ENCODE results near the gene GCNT2. TPM values are rescaled to one million over a fixed set of nuclear protein-coding genes. Genes with fewer than 3 reads are reported as not detected.
"Not testable (repeated sequence)": the region's sequence is repeated elsewhere in the genome, so short reads cannot be mapped to it uniquely, and the experiment has no call there.

Gene GCNT2
- polyA plus RNA-seq, 10 donors = 1.6 to 3.8 (median 3.0) TPM

DNA sequence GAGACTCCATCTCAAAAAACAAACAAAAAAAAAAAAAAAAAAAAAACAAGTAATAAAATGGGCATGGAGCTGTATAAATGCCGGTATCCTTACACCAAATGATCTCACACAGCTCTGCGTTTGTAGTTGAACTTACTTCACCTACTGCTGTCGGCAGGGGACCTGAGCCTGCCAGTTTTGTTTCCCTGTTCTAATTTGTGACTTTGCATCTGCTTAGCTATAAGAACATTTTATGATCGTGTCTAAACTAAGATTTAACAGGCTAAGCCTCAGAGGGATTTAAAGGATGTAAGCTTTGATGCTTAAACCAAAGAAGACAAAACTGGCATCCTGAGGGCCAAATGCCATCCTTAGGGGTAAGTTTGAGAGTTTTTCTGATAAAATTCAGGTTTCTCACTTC lies 58.7 kb downstream of the GCNT2 start:
- no peak for DNase-seq

DNA sequence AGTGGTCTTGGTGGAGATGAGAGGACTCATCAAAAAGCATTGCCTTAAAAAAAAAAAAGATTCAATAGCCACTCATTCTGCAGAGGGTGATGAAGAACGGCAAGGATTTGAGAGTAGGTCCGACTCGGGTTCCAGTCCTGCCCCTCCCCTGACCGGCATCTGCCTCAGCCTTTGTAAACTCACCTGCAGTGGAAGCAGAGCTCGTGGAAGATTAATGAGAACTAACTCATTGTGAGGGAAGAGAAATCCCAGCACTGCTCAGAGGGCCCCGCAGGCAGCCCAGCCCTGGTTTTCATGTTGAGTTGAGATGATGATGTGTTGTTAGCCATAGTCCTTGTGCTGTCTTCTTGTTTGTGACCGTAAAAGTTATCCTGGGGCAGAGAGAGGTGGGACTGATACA lies 59.4 kb downstream of the GCNT2 start:
- no peak for DNase-seq

DNA sequence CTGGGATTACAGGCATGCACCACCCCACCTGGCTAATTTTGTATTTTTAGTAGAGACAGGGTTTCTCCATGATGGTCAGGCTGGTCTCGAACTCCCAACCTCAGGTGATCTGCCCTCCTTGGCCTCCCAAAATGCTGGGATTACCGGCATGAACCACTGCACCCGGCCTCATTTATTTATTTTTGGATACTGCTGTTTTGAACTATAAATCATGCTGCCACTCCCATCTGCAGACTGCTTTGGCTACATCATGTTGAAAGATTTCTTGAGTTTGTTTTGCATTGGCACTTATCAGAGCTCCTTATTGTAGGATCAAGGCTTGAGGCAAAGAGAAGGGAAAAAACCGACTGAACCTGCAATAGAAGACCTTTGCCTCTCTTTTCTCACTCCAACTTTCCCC lies 60.3 kb downstream of the GCNT2 start:
- DNase-seq = not testable (repeated sequence)

DNA sequence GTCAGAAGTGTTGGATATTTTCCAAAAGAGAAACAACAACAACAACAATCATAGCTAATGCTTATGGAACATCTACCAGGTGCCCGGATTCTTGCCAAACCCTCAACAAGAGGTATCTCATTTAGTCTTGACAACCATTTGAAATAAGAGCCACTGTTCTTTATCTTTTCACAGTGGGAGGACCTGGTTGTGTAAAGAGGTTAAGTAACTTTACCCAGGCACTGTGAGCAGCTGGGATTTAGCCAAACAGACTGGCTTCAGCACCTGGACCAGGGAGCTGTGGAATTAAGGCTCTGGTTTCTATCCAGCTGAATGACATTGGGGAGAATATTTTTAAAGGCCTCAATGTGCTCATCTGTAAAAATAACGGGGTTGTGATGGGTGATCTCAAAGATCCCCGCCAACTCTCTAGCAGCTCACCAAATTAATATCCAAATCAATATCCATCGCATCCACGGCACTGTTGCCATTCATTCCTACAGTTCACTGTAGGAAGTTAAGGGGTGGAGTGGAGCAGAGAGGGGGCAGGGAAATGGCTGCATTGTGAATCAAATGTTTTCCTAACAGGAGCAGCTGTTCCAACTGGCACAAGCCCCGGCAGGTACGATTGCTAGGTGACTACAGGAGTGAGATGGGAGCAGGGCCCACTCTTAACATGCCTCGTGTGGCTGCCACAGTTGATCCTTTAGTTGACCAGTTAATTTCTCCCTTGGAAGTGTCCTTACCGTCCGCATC lies 61.8 kb downstream of the GCNT2 start:
- DNase-seq = no peak

DNA sequence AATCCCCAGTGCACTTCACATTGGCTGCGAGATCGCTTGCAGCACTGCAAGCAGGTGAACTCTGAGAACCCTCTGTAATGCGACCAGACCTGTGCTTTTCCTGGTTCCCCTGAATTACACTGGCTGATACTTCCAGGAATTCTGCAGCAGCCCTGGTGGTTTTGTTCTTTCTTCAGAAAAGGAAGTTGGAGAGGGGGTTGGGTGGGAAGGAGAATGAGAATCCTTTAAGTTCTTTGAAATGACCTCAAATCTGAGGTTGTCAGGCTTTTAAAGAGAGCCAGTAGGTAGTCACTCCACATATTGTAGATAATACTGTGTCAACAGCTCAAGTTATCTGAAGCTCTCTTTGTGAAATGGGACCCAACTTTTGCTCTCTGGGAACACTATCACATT lies 62.4 kb downstream of the GCNT2 start:
- DNase-seq = no peak

DNA sequence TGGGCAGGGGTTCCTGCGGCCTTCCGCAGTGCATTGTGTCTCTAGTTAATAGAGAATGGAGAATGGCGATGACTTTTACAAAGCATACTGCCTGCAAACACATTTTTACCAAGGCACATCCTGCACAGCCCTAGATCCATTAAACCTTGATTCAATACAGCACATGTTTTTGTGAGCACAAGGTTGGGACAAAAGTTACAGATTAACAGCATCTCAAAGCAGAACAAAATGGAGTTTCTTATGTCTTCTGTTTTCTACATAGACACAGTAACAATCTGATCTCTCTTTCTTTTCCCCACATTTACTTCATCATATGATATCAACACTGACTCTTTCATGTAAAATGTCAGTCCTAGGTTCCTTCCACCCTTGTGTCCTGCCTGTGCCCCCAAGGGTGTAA lies 63.5 kb downstream of the GCNT2 start:
- DNase-seq = no peak

DNA sequence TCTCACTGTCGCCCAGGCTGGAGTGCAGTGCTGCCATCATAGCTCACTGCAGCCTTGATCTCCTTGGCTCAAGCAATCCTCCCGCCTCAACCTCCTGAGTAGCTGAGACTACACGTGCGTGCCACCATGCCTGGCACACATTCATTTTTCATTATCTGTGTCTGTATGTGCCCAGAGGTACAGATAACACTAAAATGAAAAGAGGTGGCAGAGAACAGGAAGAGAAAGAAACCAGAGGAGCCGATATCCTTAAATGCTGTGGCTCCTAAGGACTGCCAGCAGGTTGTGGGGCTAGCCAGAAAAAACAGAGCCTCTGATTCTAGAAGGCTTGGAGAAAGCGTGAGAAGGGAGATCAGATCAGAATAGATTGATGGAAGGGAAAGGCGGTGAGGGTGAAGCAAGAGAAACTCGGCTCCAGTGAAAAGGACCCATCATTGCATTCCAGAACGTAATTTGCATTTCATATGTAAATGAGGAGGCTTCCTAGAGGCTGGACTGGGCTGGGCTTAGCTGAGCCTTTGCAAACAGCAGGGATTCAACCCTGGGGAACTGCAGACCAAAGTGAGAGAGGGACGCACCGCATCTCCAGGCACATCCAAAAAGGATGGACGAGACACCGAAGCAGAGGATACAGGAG lies 64.2 kb downstream of the GCNT2 start:
- DNase-seq = no peak

DNA sequence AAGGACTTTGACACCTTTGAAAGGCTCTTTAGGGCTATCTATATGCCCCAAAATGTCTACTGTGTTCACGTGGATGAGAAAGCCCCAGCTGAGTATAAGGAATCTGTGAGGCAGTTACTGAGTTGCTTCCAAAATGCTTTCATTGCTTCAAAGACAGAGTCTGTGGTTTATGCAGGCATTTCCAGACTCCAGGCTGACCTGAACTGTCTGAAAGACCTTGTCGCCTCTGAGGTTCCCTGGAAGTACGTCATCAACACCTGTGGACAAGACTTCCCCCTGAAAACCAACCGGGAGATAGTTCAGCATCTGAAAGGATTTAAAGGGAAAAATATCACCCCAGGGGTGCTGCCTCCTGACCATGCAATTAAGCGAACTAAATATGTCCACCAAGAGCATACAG lies 65.2 kb downstream of the GCNT2 start:
- DNase-seq = no peak

DNA sequence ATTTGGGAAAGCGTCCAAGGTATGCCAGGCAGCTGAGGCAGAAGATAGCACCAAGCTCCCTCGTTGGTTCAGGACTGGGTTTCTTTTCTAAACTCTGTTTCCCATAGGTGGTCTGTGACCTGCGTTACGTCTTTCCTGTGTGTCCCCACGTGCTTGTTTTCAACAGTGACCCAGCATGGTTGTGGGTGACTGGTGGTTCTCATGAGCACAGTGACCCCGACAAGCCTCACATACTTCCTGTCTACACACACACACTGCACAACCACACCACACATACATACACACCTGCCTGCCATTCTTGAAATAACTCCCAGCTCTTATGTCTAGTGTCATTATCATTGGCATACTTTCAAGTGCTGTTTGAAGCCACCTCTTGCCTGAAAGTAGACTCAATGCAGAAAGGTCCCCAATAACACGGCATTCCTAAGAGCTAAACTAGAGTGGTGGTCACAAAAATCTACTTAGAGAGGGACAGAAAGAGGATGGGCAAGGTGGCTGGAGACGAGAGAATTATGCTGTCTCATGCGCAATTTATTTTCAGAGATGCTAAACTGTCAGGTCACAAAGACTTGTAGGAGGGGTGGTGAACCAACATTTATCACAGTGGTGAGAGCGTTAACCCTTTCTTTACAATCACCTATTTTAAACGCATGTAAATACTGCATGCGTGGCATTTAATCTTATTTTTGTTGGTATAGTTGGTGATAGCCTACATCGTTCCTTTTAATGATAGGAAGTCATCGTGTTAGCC lies 66.7 kb downstream of the GCNT2 start:
- DNase-seq = no peak

DNA sequence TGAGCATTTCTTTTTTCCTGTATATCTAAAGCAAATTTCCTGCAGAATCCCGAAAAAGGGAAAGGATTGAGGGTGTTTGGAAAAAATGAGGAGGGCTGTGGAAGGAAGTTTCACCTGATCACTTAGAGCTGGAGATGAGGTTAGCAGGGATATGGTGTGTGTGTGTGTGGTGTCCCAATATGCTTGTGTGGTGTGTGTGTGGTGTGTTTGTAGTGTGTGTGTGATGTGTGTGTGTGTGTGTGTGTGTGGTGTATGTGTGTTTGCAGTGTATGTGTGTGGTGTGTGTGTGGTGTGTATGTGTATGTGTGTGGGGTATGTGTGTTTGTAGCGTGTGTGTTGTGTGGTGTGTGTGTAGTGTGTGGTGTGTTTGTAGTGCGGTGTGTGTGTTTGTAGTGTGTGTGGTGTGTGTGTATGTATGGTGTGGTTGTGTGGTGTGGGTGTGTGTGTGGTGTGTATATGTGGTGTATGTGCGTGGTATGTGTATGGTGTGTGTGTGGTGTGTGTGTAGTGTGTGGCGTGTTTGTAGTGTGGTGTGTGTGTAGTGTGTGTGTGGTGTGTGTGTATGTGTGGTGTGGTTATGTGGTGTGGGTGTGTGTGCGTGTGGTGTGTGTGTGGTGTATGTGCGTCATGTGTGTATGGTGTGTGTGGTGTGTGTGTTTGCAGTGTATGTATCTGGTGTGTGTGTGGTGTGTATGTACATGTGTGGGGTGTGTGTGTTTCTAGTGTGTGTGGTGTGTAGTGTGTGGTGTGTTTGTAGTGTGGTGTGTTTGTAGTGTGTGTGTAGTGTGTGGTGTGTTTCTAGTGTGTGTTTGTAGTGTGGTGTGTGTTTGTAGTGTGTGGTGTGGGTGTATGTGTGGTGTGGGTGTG lies 67.6 kb downstream of the GCNT2 start:
- DNase-seq = no peak

DNA sequence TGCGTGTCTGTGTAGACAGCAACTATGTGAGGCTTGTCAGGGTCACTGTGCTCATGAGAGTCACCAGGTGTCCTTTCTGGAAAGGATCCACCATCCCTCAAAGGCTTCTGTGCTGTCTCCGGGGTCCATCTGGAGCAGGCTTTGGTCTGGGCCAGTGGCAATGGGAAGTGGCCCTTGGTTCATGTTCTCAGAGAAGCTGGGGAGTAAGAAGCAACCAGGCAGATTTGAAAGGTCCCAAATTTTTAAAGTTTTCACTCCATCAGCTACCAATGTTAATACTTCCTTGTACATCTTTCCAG lies 68.2 kb downstream of the GCNT2 start:
- no peak for DNase-seq

DNA sequence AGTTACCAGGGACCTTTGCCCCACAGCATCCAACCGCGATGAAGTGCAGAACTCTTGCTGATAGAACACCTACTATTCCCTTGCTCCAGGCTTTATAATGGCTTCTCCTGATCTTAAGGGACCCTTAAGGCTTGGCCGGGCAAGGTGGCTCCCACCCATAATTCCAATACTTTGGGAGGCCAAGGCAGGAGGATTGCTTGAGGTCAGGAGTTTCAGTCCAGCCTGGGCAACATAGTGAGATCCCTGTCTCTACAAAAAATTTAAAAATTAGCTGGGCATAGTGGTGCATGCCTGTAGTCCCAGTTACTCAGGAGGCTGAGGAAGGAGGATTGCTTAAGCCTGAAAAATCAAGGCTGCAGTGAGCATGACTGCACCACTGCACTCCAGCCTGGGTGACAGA lies 68.8 kb downstream of the GCNT2 start:
- DNase-seq = no peak

DNA sequence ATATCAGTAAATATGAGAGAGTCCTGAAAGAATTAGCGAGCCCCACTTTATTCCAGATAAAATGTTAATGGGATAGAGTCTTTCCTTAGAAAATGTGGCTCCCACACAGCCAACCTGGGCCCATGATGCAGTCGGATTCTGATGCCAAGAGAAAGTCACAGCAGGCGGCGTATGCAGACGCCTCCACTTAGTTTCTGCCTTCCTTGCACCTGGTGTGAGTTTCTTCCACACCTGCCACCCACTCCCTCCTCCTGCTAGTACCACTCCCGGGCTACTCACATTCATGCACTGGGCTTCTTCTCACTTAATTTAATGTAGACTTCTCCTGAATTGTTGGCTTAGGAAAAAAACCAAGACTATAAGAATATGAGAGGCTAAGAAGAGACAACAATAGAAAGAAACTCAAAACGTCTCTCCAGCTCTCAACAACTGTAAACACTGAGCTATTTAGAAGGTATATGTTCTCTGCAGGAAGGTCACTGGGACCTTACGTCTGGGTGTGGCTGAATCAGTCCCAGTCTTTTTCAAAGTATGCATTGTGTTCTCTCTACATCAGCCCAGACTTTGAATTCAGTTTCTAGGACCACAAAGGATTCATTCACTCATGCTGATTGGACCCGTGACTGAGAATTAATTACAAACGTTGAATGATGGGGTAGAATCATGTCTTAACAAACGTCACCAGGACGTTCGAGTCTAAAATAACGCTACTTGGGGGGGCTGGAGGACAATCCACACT lies 70.4 kb downstream of the GCNT2 start:
- DNase-seq = no peak

DNA sequence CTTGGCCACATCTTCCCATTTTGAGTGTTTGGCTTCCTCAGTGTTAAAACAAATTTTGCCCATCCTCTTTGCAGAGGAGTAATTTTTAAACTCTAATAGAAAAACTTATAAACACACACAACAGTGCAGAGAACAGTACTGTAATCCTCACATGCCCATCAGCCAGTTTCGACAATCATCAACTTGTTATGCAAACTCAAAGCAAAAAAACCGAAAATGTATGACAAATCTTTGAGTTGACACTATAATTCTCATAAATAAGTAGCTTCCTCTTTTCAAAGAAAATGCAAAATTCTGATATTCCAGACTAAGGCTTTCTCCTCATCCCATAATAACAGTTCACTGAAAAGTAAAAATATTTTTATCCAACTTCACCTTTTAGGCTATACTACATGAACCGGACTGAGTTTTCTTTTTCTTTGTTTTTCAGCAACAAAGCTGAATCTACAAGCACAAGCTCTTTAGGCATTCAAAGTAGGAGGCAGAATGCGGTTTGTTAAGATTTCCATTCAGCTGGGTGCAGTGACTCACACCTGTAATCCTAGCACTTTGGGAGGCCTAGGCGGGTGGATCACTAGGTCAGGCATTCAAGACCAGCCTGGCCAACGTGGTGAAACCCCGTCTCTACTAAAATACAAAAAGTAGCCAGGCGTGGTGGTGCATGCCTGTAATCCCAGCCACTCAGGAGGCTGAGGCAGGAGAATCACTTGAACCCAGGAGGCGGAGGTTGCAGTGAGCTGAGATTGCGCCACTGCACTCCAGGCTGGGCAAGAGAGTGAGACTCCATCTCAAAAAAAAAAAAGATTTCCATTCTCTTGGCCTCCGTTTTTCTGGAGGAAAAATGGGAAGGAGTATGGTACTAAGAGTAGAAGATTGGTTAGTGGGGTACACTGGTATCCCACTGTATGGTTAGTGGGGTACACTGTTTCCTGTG lies 74.8 kb downstream of the GCNT2 start:
- DNase-seq = no peak

DNA sequence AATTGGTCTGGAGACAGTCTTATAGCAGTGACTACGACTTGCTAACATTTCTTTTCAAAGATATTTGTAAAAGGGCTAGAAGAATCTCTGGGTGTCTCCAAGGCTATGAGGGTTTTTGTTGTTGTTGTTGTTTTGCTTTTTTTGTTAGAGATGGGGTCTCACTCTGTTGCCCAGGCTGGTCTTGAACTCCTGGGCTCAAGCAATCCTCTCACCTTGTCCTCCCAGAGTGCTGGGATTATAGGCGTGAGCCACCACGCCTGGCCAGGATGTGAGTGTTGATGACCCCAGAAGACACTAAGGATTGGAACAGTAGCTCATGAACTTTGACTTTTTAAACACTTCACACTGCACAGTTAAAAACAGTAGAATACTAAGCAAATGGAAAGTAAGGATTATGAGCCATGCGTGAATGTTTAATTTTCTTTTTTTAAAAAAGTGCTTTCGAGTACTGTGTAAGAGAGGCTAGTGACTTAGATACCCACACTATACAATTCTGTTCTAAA lies 76.4 kb downstream of the GCNT2 start:
- DNase-seq = no peak

DNA sequence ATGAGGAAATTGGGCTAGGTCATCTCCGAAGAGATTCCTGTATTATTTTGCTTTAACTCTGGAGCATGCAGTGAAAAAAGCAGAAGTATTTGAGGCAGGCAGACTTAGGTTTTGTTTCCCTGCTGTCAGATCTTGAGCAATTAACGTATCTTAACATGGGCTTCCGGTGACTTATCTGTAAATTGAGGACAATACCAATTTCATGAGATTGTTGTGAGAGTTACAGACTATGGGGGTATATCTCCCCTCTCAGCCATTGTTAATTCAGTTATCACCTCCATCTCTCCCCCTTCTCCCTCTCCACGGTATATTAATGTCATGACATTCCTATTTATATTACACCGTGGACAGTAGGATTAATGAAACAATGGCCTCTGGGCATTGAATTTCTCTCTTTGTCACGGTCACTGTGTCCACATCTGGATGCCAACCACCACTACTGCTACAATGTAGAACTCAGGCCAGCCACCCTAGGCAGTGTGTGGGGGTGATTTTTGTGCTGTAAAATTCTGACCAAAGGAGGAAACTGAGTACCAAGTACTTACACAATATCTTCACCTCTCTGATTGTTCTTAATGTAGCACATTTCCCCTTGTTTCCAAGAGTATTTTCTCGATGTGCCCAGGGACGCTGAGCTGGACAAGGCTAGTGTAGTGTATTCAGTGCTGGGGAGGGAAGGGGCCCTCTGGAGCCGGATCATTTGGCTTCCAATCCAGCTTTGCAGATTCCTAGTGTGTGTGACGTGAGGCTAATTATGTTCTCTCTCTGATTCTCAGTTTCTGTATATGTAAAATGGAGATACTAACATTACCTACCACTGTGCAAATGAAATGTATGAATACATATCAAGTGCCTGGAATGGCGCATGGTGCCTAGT lies 77.2 kb downstream of the GCNT2 start:
- DNase-seq = no peak

DNA sequence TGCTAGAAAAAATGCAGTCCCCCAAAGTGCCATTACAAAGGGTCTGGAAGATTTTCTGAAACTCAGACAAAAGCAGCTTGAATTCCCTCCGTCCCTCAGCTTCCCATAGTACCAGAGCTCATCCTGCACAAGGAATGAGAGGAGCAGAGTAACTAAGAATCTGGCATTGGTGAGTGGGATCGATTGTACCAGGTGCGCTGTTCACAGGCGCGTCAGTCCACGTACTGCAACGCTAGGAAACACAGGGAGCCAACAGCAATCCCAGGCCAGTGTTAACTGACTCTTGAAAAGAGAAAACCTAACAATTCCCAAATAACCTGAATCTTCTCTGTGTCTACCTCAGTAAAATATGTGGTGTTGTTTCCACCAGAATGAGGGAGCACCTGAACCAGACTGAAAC lies 77.9 kb downstream of the GCNT2 start:
- DNase-seq = no peak

DNA sequence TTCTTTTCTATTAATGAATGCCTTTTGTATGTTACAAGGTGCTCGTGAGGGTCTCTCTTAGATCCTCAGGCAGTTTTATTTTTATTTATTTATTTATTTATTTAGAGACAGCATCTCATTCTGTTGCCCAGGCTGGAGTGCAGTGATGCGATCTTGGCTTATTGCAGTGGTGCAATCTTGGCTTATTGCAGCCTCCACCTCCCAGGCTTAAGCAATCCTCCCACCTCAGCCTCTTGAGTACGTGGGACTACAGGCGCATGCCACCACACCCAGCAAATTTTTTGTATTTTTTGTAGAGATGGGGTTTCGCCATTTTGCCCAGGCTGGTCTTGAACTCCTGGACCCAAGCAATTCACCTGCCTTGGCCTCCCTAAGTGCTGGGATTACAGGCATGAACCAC lies 79.5 kb downstream of the GCNT2 start:
- DNase-seq = not testable (repeated sequence)

DNA sequence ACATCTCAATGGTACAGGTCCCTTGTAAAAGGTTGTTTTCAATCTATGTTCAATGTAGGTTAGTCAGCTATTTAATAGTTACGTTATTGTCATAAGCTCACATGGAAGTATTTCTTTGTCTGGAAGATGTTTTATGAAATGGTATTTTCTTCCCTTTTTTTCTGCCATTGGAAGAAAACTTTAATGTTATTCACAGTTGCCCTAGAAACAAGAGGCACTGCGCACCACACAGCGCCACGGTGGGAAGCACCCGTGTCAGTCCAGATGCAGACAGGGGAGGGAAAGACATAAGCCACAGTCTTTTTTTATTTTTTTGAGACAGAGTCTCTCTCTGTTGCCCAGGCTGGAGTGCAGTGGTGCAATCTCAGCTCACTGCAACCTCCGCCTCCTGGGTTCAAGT lies 82.1 kb downstream of the GCNT2 start:
- no peak for DNase-seq
